LNCaP clone FGC (cell line): ENCODE results near the gene KRT37.

Source experiments
- DNase-seq: peaks from one replicate; pipeline ENCODE4 v3.0.0-alpha.2; 2011; ENCODE audit warnings: low read depth
- H3K4me3 ChIP-seq: 2 replicates; pipeline ENCODE4 v1.5.1; 2011; ENCODE audit warnings: mild to moderate bottlenecking, low read depth, low read length, control low read depth
- CTCF ChIP-seq: IDR thresholded peaks from 2 replicates; pipeline ENCODE4 v1.5.1; 2012; ENCODE audit warnings: mild to moderate bottlenecking; ENCODE audit not compliant: control insufficient read depth, insufficient read depth; ENCODE audit errors: extremely low read depth

Gene KRT37

GRCh38 chr17:41411072-41411840 is 13.1 kb downstream of the KRT37 start:
- H3K4me3 ChIP-seq: no peak overlapping the region
- no peak for DNase-seq
- TF ChIP-seq CTCF: no peak

GRCh38 chr17:41407226-41407625 is 17.2 kb downstream of the KRT37 start:
- TF ChIP-seq CTCF: no peak
- no peak for DNase-seq
- H3K4me3 ChIP-seq: no peak overlapping the region

GRCh38 chr17:41406205-41406604 is 18.2 kb downstream of the KRT37 start:
- no peak overlapping the region for H3K4me3 ChIP-seq
- 0 out of 2 replicates have a peak, but pooled peaks have one; percentile 14 for TF ChIP-seq CTCF
- DNase-seq: no peak

GRCh38 chr17:41404024-41404671 is 20.2 kb downstream of the KRT37 start:
- no peak overlapping the region for H3K4me3 ChIP-seq
- no peak for DNase-seq
- no peak for TF ChIP-seq CTCF

- H3K4me3 ChIP-seq: no peak overlapping the region
- DNase-seq: no peak
- no peak for TF ChIP-seq CTCF
Observed at GRCh38 chr17:41403404-41404023, 20.9 kb downstream of the KRT37 start.

GRCh38 chr17:41402161-41402560 is 22.2 kb downstream of the KRT37 start:
- no peak overlapping the region for H3K4me3 ChIP-seq
- no peak for DNase-seq
- no peak for TF ChIP-seq CTCF
